Activated naive CD8-positive, alpha-beta T cell treated with anti-CD3 and anti-CD28 coated beads, Interleukin-2, amount 50 U/mL, for 24 hours (primary cell): ENCODE data around the gene ZFYVE16.
A peak's percentile ranks its signal among the peaks of the same experiment; 100 is the strongest.
"Not testable (repeated sequence)": the region's sequence is repeated elsewhere in the genome, so short reads cannot be mapped to it uniquely, and the experiment has no call there.

ENCODE experiments used
- ATAC-seq: fragments of 150-1000 bp; cut with Tn5 transposase; one replicate; pipeline ENCODE4 v1.10.0; 2021
- DNase-seq: peaks from one replicate; pipeline ENCODE4 v3.0.0; 2021
- H3K27ac Mint-ChIP-seq: one replicate; pipeline ENCODE4 v1.8.0; 2021; ENCODE audit warnings: mild to moderate bottlenecking, mixed read lengths
- H3K27me3 Mint-ChIP-seq: one replicate; pipeline ENCODE4 v1.8.0; 2021; ENCODE audit warnings: mixed read lengths
- H3K36me3 Mint-ChIP-seq: one replicate; pipeline ENCODE4 v1.8.0; 2021; ENCODE audit warnings: low read depth, mixed read lengths
- H3K4me1 Mint-ChIP-seq: one replicate; pipeline ENCODE4 v1.8.0; 2021; ENCODE audit warnings: mixed read lengths
- H3K4me3 Mint-ChIP-seq: one replicate; pipeline ENCODE4 v1.8.0; 2021; ENCODE audit warnings: mild to moderate bottlenecking, moderate library complexity, mixed read lengths
- H3K9me3 Mint-ChIP-seq: one replicate; pipeline ENCODE4 v1.8.0; 2021; ENCODE audit warnings: mixed read lengths

Gene ZFYVE16

DNA sequence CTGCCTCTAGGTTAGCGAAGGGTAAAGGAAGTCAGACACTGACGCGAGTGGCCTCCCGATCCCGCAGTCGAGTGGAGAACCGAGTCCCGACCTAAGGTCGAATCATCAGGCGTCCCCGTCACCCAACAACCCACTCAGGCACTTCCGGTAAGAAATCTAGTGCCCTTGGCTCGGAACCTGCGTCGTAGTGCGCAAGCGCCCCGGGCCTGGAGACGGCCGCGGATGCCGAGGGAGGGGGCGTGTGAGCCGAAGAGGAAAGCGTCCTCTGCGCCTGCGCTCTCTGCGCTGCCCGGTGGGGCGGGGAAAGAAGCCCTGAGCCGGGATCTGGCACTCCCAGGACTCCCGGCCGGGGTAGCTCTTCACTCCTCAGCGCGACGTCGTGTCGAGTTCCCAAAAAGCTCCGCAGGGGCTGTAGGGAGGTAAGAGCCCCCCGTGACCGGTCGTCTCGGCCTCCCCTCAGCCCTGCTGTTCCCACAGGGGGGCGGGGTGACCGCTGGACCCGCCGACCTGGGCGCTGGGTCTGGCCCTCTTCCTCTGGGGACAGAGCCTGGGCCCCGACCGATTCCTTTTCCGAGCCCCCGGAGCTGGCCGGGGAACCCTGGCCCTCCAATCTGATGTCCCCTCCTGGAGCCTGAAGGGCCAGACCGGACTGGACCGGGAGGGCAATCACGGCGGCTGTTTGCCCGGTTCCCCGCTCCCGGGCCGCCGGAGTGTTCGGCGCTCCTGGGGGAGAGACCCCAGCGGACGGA lies at the start of gene ZFYVE16:
Gene ZFYVE16 (plus strand): TSS at position 330 of the 749 bp plus-strand sequence. CDS start 26,084 bp downstream, outside the sequence.
- H3K27me3 Mint-ChIP-seq, result no peaks in the 10 kb centered on the region
- ATAC-seq, result peak; percentile 91
- peak within 1 kb of the TSS; percentile 91 for H3K4me3 Mint-ChIP-seq
- H3K9me3 Mint-ChIP-seq, result no peaks in the 10 kb centered on the region
- H3K27ac Mint-ChIP-seq, result peak within 1 kb of the TSS; percentile 97
- peak; percentile 98 for DNase-seq
- no peaks in the 10 kb centered on the region for H3K36me3 Mint-ChIP-seq
- peaks cover 20% of the 10 kb centered on the region for H3K4me1 Mint-ChIP-seq

DNA sequence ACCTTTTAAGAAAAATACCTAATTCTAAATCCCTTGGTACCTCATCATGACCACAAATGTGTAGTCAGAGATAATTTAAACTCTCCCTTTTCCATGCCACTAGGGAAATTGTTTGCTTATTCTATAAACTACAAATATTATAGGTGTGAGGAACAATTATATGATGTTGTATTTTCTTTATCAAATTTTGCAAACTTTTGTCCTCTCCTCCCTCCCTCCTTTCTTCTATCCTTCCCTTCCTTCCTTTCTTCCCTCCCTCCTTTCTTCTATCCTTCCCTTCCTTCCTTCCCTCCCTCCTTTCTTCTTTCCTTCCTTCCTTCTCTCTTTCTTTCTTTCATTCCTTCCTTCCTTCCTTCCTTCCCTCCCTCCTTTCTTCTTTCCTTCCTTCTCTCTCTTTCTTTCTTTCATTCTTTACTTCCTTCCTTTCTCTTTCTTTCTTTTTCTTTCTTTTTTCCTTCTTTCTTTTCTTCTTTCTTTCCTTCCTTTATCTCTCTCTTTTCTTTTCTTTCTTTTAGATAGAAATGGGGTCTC lies 46.9 kb upstream of the ZFYVE16 start:
- no peaks in the 10 kb centered on the region for H3K4me1 Mint-ChIP-seq

DNA sequence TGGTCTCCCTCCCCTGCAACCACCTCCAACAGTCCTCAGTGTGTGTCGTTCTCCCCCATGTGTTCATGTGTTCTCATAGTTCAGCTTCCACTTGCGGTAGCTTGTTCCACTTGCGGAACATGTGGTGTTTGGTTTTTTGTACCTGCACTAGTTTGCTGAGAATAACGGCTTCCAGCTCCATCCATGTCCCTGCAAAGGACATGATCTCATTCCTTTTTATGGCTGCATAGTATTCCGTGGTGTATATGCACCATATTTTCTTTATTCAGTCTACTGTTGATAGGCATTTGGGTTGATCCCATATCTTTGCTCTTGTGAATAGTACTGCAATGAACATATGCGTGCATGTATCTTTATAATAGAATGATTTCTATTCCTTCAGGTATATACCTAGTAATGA lies 43.0 kb upstream of the ZFYVE16 start:
- Mint-ChIP-seq H3K36me3 (peaks cover 1% of the 10 kb centered on the region), H3K9me3 (no peaks in the 10 kb centered on the region), H3K27me3 (peaks cover 3% of the 10 kb centered on the region), H3K4me3 (no peak overlapping the region), H3K27ac (no peak overlapping the region), H3K4me1 (no peaks in the 10 kb centered on the region)
- DNase-seq, result no peak
- no peak for ATAC-seq

More for the DNA sequence above, 46.9 kb upstream of the ZFYVE16 start:
- Mint-ChIP-seq H3K27me3 (peaks cover 3% of the 10 kb centered on the region), H3K4me3 (no peak overlapping the region), H3K9me3 (no peaks in the 10 kb centered on the region), H3K36me3 (peaks cover 1% of the 10 kb centered on the region), H3K27ac (no peak overlapping the region)
- DNase-seq, result no peak
- no peak for ATAC-seq

DNA sequence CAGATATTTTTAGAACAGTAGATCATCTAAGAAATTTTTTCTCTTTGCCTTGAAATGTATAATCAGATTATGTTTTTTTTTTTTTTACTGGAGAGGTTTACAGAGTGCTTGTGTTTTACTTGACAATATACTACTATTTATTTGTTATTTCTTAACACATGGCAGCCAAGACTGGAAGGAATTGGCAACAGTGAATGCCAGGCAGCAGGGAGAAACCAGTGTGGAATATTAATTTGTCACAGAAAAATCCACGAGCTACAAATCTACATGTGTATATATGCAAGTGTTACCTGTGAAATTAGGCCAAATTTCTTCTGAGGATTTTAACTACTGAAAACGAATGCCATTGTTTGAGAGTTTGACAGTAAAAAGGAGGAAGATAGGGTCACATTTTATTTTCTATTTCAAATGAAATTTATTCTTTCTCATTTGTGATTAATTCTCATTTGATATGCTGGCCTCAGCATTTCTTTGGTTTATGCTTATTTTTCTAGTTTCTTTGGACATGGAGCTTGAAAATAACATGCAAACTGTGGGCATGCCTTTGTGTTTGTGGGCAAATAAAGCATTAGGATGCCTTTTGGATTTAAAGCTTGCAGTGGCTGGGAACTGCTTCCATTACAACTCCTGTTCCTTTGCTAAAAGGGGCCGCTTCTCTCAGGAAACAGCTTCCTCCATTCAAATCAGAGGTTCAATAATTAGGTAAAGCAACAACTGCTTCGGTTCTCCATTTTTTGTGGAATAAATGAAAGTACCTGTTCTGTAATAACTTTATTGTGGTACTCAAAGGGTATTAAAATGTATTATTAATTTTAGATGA lies 39.0 kb upstream of the ZFYVE16 start:
- H3K27ac Mint-ChIP-seq, result no peak overlapping the region
- ATAC-seq, result no peak
- no peaks in the 10 kb centered on the region for H3K4me1 Mint-ChIP-seq
- no peak overlapping the region for H3K4me3 Mint-ChIP-seq
- H3K27me3 Mint-ChIP-seq, result peaks cover 9% of the 10 kb centered on the region
- no peaks in the 10 kb centered on the region for H3K9me3 Mint-ChIP-seq
- DNase-seq, result no peak
- H3K36me3 Mint-ChIP-seq, result peaks cover 1% of the 10 kb centered on the region

DNA sequence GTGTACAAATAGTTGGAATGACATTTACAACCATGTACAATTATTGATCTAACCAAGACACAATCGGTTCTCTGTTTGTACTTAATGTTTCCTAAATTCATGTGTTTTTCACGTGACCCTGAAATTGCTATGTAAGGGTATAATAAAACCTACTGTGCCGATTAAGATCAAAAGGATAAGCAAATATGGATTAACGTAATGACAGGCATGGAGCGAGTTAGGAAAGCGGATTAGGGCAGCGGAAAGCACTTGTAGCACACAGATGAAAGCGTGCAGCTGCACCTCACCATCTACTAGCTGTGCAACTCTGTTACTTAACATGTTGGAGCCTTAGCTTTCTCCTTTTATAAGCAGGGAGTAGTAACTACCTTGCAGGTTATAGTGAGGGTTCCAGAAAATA lies 38.3 kb upstream of the ZFYVE16 start:
- Mint-ChIP-seq H3K27ac (no peak overlapping the region), H3K4me1 (no peaks in the 10 kb centered on the region), H3K4me3 (no peak overlapping the region), H3K27me3 (peaks cover 9% of the 10 kb centered on the region), H3K9me3 (no peaks in the 10 kb centered on the region), H3K36me3 (peaks cover 1% of the 10 kb centered on the region)
- DNase-seq (no peak), ATAC-seq (no peak)

DNA sequence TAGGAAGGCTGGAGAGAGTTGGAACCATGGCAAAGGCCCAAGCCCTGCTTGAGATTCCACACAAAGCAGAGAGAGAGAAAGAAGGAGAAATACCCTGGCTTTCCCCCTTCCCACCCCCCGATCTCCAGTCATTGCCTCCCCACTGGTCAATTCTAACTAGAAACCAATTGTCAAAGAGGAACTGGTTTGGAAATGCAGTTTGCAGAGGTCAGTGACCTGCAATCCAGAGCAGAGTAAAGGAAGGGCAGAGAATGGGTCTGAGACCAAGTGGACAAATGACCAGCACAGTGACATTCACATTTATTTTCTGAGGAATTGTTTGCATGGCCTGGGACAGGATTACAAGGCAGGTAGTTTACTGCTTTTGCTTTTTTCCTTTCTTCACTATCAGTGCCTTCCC lies 37.5 kb upstream of the ZFYVE16 start:
- Mint-ChIP-seq H3K4me3 (no peak overlapping the region), H3K4me1 (no peaks in the 10 kb centered on the region), H3K27ac (no peak overlapping the region), H3K27me3 (peaks cover 7% of the 10 kb centered on the region), H3K9me3 (no peaks in the 10 kb centered on the region), H3K36me3 (no peaks in the 10 kb centered on the region)
- ATAC-seq (no peak), DNase-seq (no peak)

DNA sequence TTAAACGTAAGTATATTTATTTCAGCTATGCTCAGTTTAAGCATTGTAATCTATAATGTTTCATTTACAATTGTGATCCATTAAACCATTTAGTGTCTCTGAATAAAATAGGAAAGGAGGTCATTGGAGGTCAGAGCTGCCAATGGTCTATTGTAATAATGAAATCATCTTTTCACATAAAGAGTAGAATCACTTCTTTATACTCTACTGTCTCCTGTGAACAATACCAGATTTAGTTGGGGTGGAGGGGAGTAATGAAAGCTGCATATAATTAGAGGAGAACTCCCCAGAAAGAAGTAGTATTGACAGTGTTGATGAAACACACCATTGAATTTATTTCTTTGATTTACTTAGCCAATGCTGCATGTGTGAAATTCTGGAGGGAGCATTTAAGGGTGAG lies 35.1 kb upstream of the ZFYVE16 start:
- Mint-ChIP-seq H3K27me3 (peaks cover 6% of the 10 kb centered on the region), H3K4me1 (no peaks in the 10 kb centered on the region)
- no peak for DNase-seq

DNA sequence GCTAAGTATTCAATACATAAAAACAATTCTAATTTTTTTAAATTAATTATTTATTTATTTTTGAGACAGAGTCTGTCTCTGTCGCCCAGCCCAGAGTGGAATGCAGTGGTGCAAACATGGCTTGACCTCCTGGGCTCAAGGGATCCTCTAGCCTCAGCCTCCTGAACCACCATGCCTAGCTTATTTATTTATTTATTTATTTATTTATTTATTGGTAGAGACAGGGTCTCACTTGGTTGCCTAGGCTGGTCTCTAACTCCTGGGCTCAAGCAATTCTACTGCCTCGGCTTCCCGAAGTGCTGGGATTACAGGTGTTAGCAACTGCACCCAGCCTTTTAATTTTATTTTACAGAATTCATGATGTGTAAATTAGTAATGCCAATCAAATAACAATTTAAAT lies 33.7 kb upstream of the ZFYVE16 start:
- Mint-ChIP-seq H3K36me3 (no peaks in the 10 kb centered on the region), H3K4me1 (no peaks in the 10 kb centered on the region), H3K4me3 (no peak overlapping the region), H3K27ac (no peak overlapping the region), H3K27me3 (peaks cover 6% of the 10 kb centered on the region), H3K9me3 (no peaks in the 10 kb centered on the region)
- ATAC-seq (no peak), DNase-seq (no peak)

More for the DNA sequence above, 35.1 kb upstream of the ZFYVE16 start:
- H3K4me3 Mint-ChIP-seq, result no peak overlapping the region
- H3K27ac Mint-ChIP-seq, result no peak overlapping the region
- H3K9me3 Mint-ChIP-seq, result no peaks in the 10 kb centered on the region
- no peak for ATAC-seq
- H3K36me3 Mint-ChIP-seq, result no peaks in the 10 kb centered on the region

DNA sequence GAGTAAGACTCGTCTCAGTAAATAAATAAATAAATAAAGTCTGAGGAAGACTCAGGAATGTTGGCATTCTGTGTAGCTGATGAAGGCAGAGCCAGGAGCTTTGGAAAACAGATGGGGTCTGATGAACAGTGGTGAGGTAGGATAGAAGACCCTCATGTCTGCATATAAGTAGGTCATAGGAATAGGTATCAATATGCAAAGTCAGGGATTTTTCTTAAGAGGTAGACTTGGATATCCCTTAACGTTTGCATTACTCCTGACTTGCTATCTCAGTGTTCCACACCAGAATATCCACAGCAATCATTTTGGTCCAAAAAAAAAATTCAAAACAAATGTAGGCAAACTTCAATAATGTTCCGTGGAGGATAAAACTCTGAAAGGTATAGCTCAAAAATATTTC lies 31.3 kb upstream of the ZFYVE16 start:
- no peak overlapping the region for H3K27ac Mint-ChIP-seq
- H3K27me3 Mint-ChIP-seq, result peaks cover 6% of the 10 kb centered on the region
- DNase-seq (no peak), ATAC-seq (no peak)
- no peaks in the 10 kb centered on the region for H3K36me3 Mint-ChIP-seq
- H3K9me3 Mint-ChIP-seq, result no peaks in the 10 kb centered on the region
- H3K4me1 Mint-ChIP-seq, result no peaks in the 10 kb centered on the region
- no peak overlapping the region for H3K4me3 Mint-ChIP-seq

DNA sequence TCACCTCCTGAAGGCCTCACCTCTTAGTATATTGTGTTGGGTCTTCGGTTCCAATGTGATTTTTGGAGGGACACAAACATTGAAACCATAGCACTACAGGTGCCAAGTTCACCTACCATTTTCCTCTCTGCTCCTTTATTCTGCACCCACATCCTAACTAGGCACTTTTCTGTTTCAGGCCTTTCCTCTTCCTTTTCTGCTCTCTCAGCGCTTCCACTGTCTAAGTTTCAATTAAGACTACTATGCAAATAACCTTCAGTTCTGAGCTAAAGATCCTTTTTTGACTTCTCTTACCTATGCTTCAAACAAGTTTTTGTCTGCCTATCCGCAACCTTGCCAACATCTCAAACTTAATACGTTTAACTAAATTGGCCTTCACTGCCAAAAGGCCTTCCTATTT lies 25.4 kb upstream of the ZFYVE16 start:
- Mint-ChIP-seq H3K4me3 (no peak overlapping the region), H3K4me1 (no peaks in the 10 kb centered on the region), H3K27ac (no peak overlapping the region), H3K36me3 (no peaks in the 10 kb centered on the region), H3K9me3 (no peaks in the 10 kb centered on the region), H3K27me3 (peaks cover 4% of the 10 kb centered on the region)
- no peak for DNase-seq
- ATAC-seq, result no peak

DNA sequence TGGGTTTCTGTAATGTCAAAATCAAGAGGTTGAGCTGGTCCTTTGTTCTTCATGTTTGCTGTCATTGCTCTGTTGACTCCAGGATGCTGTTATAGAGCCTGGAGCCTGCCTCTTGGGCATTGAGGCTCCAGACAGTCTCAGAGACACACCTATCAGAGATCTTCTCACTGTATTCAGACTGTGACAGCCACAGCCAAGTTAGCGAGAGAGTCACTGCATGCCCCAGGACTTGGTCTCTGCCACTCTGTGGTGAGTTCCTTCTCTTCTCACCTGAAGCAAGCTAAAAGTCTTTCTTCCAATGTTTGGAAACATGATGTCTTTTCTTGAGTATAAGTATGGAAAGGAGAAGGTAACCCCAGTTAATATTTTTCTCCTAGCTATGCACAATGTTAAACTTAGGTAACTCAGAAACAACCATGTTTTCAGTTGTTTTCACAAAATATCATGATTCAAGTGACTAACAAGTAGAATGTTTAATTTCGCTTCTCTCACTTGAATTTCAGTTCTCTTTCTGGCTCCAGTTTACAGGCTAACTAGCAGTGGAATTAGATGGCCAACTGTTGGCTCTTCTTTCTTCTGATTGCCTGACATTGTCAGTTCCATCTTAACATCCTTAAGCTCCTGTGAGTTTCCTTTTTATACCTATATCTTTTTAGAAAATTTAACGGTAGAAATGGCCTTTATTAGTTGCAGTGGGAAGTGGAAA lies 20.6 kb upstream of the ZFYVE16 start:
- DNase-seq, result no peak
- no peak overlapping the region for H3K4me3 Mint-ChIP-seq
- no peak overlapping the region for H3K27ac Mint-ChIP-seq
- no peaks in the 10 kb centered on the region for H3K9me3 Mint-ChIP-seq
- peaks cover 14% of the 10 kb centered on the region for H3K27me3 Mint-ChIP-seq
- peaks cover 4% of the 10 kb centered on the region for H3K4me1 Mint-ChIP-seq
- no peaks in the 10 kb centered on the region for H3K36me3 Mint-ChIP-seq
- ATAC-seq, result no peak

DNA sequence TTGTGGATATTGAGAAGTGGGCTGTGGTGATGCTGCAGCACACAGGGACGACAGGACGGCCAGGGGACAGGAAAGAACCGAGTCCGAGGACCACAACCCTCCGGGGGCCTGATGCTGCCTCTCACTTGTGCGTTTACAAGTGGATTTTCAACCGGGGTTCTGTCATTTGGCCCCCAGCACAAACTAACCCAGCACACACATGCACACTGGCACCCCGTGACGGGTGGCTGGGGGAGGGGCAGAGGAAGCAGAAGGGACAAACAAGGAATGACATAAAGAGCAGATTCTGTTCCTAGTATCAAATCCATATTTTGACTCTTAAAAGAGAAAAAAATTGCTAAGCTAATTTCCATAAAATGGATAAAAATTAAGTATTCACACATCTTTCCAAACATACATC lies 18.3 kb upstream of the ZFYVE16 start:
- H3K27ac Mint-ChIP-seq, result no peak overlapping the region
- peaks cover 4% of the 10 kb centered on the region for H3K4me1 Mint-ChIP-seq
- H3K4me3 Mint-ChIP-seq, result no peak overlapping the region
- DNase-seq (no peak), ATAC-seq (no peak)
- no peaks in the 10 kb centered on the region for H3K36me3 Mint-ChIP-seq
- H3K27me3 Mint-ChIP-seq, result peaks cover 34% of the 10 kb centered on the region
- no peaks in the 10 kb centered on the region for H3K9me3 Mint-ChIP-seq

DNA sequence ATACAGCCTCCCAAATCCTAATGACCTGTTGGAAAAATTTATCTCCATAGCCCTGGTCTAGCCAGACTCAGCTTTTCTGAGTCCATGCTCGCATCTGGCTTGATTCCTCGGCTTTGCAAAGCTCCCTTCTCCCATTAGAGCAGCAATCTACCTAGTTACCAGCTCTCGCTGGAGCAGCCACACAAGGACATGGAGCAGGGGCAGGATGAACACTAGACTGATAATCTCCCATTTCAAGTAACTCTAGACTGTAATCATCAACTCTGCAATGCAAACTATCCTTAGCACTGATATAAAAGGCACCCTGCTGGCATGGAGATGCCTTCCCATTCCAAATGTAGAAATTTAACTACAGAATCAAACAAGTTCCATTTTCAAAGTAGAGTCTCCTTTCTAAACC lies 17.5 kb upstream of the ZFYVE16 start:
- ATAC-seq, H3K27ac Mint-ChIP-seq, H3K4me1 Mint-ChIP-seq, H3K9me3 Mint-ChIP-seq, H3K36me3 Mint-ChIP-seq, H3K4me3 Mint-ChIP-seq, DNase-seq: not testable (repeated sequence)
- H3K27me3 Mint-ChIP-seq, result peaks cover 40% of the 10 kb centered on the region

DNA sequence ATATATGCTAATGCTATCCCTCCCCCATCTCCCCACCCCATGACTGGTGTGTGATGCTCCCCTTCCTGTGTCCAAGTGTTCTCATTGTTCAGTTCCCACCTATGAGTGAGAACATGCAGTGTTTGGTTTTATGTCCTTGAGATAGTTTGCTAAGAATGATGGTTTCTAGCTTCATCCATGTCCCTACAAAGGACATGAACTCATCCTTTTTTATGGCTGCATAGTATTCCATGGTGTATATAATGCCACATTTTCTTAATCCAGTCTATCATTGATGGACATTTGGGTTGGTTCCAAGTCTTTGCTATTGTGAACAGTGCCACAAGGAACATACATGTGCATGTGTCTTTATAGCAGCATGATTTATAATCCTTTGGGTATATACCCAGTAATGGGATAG lies 16.6 kb upstream of the ZFYVE16 start:
- H3K27ac Mint-ChIP-seq, DNase-seq, H3K9me3 Mint-ChIP-seq, H3K36me3 Mint-ChIP-seq, H3K4me1 Mint-ChIP-seq, H3K4me3 Mint-ChIP-seq, ATAC-seq: not testable (repeated sequence)
- H3K27me3 Mint-ChIP-seq, result peaks cover 44% of the 10 kb centered on the region
